Measurements from ENCODE around the gene FAM204A.

GRCh38 chr10:118276204-118276603 lies 65.9 kb downstream of the FAM204A start:
- TF ChIP-seq CTCF (IDR thresholded peaks at IDR 0.05; ENCODE audit: low read depth, low read length, poor library complexity, severe bottlenecking) (no peak), EZH2phosphoT487 (IDR thresholded peaks at IDR 0.05; ENCODE audit: borderline replicate concordance, low read length) (no peak)
